HepG2 (cell line): ENCODE data around the gene ASB7. TPM values are rescaled to one million over a fixed set of nuclear protein-coding genes. Genes with fewer than 3 reads are reported as not detected.

Experiments
- ATRX ChIP-seq: sonication (generic); formaldehyde crosslinking; IDR thresholded peaks from 2 replicates; pipeline ENCODE4 v1.4.0; 2020; ENCODE audit warnings: missing genetic modification reagents, borderline replicate concordance
- CREM ChIP-seq, 2 experiments: sonication (generic) in 1 of 2; formaldehyde crosslinking in 1 of 2; IDR thresholded peaks; 2 replicates each; pipeline versions ENCODE4 v1.4.0 to v1.6.1; 2016 to 2020; ENCODE audit warnings: antibody characterized with exemption in 1 of 2, mild to moderate bottlenecking in 1 of 2, missing genetic modification reagents in 1 of 2
- FOXP1 ChIP-seq, 2 experiments: fragments of 450-650 bp in 1 of 2; IDR thresholded peaks; 2 replicates each; pipeline ENCODE4 v1.6.1; 2017 to 2018; ENCODE audit warnings: antibody characterized with exemption in 1 of 2
- GABPA ChIP-seq, 2 experiments: IDR thresholded peaks; 2 replicates each; pipeline ENCODE4 v1.6.1; 2011 to 2016; ENCODE audit warnings: low read depth in 2 of 2, low read length in 1 of 2, missing biosample characterization in 1 of 2, missing genetic modification characterization in 1 of 2
- HCFC1 ChIP-seq: fragments of 150-350 bp; IDR thresholded peaks from 2 replicates; pipeline ENCODE4 v1.6.1; 2014; ENCODE audit warnings: low read depth, low read length
- KDM4B ChIP-seq: sonication (generic); formaldehyde crosslinking; IDR thresholded peaks from 2 replicates; pipeline ENCODE4 v1.4.0; 2020; ENCODE audit warnings: missing genetic modification reagents
- KMT2A ChIP-seq: sonication (generic); formaldehyde crosslinking; IDR thresholded peaks from 2 replicates; pipeline ENCODE4 v1.4.0; 2020; ENCODE audit warnings: missing genetic modification reagents
- NR2F6 ChIP-seq, 2 experiments: IDR thresholded peaks; 2 replicates each; pipeline ENCODE4 v1.6.1; 2016; ENCODE audit warnings: antibody characterized with exemption in 1 of 2, mild to moderate bottlenecking in 1 of 2
- SAP130 ChIP-seq: IDR thresholded peaks from 2 replicates; pipeline ENCODE4 v1.6.1; 2016; ENCODE audit warnings: low read depth
- SMAD3 ChIP-seq: sonication (generic); formaldehyde crosslinking; IDR thresholded peaks from 2 replicates; pipeline ENCODE4 v1.4.0; 2020; ENCODE audit warnings: missing genetic modification reagents
- STAT6 ChIP-seq: sonication (generic); formaldehyde crosslinking; IDR thresholded peaks from 2 replicates; pipeline ENCODE4 v1.4.0; 2020; ENCODE audit warnings: missing genetic modification reagents, mild to moderate bottlenecking, borderline replicate concordance
- YEATS4 ChIP-seq: sonication (generic); formaldehyde crosslinking; IDR thresholded peaks from 2 replicates; pipeline ENCODE4 v1.4.0; 2020; ENCODE audit warnings: missing genetic modification reagents, borderline replicate concordance
- ZNF496 ChIP-seq: sonication (generic); formaldehyde crosslinking; IDR thresholded peaks from 2 replicates; pipeline ENCODE4 v1.8.1; 2023; ENCODE audit warnings: mild to moderate bottlenecking, moderate library complexity, missing genetic modification reagents; ENCODE audit not compliant: insufficient replicate concordance
- ZNF691 ChIP-seq: sonication (generic); formaldehyde crosslinking; IDR thresholded peaks from 2 replicates; pipeline ENCODE4 v1.4.0; 2020; ENCODE audit warnings: missing genetic modification reagents, low read depth, mild to moderate bottlenecking, borderline replicate concordance
- polyA plus RNA-seq, 8 experiments: library from polyadenylated mRNA; depleted of rRNA in 3 of 8; stranded (reverse) in 7 of 8; unstranded in 1 of 8; fragments of >200 nt; fragmentation: Illumina TruSeq in 4 of 8; extraction: Trizol in 4 of 8; gene quantifications; 2 replicates each; pipeline versions ENCODE4 v1.2.1 to v1.2.3, GENCODE V29; 2011 to 2016; ENCODE audit warnings: low read depth in 4 of 8, missing spikeins in 1 of 8, mixed read lengths in 1 of 8; ENCODE audit not compliant: insufficient read depth in 1 of 8
- total RNA-seq, 5 experiments: library from RNA; depleted of rRNA; stranded (reverse); fragments of >200 nt; fragmentation: Illumina TruSeq; extraction: Trizol; gene quantifications; 2 replicates each; pipeline ENCODE4 v1.2.3, GENCODE V29; 2016; ENCODE audit warnings: low read depth in 1 of 5
- TF ChIP-seq, protein P1 (sequence below): sonication (generic); formaldehyde crosslinking; IDR thresholded peaks from 2 replicates; pipeline ENCODE4 v1.4.0; 2020; ENCODE audit warnings: mild to moderate bottlenecking, missing genetic modification reagents, borderline replicate concordance
- TF ChIP-seq, protein P2 (sequence below): sonication (generic); formaldehyde crosslinking; IDR thresholded peaks from 2 replicates; pipeline ENCODE4 v1.5.0; 2020; ENCODE audit warnings: missing genetic modification reagents
- TF ChIP-seq, protein P3 (sequence below): sonication (generic); formaldehyde crosslinking; IDR thresholded peaks from 2 replicates; pipeline ENCODE4 v1.4.0; 2020; ENCODE audit warnings: missing genetic modification reagents, borderline replicate concordance

Gene ASB7
- total and polyA plus RNA-seq, 2 of the 13 experiments (the other 11 are each of a cell fraction or from before 2014, with no cell fraction given): 7.7 to 12.1 TPM

DNA sequence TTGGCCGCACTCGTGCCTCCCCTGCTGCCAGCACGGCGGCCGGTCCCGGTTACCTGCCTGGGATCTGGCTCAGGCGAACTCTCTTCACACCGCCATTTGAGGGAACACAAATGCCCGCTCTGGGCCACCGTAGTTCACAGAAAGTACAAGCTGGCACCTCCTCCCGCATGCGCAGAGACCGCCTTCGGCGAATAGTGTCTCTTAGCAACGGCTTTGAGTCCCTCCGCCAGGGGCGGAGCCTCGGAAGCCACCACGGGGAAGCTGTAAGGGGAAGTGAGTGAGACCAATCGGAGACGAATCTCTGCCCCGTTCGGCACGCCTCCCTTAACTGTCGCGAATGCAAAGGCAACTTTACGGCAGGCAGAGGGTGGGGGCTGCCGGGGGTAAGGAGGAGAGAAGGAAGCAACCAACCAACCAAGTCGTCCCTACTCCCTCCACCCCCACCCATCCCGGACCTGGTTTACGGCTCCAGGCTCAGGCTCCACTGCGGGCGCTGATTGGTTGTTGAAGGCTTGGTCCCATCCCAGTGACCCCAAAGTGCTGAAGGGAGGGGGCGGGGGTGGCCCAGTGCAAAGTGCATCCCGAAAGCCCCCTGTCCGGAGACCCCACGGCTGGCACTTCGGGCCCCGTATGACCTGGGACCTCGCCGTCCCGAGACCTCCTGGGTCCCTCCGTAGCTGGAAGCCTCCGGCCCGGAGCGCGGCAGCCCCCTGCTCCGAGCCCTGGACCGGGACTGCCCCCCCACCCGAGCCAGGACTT is at the start of gene ASB7, which contains the start of gene LINS1 (continued):
- TF ChIP-seq NR2F6 (IDR thresholded peaks at IDR 0.05) (peak; percentile 45), NR2F6 (CRISPR knock-in tag; IDR thresholded peaks at IDR 0.05) (peak; percentile 67), ZNF691 (CRISPR knock-in tag) (0 out of 2 replicates have a peak, but pooled peaks have one; percentile 12), SAP130 (CRISPR knock-in tag) (peak; percentile 90), KDM4B (no peak), ZNF496 (CRISPR knock-in tag) (no peak), HCFC1 (peak; percentile 53; the same call in 1 of the 2 replicates), ATRX (no peak), KMT2A (CRISPR knock-in tag) (peak; percentile 79; the same call in 1 of the 2 replicates), CREM (IDR thresholded peaks at IDR 0.05) (peak; percentile 78), CREM (CRISPR knock-in tag; IDR thresholded peaks at IDR 0.05) (no peak), FOXP1 (IDR thresholded peaks at IDR 0.05) (no peak), FOXP1 (CRISPR knock-in tag; IDR thresholded peaks at IDR 0.05) (no peak), SMAD3 (CRISPR knock-in tag) (0 out of 2 replicates have a peak, but pooled peaks have one; percentile 25), YEATS4 (peak; percentile 68), STAT6 (CRISPR knock-in tag) (no peak), GABPA (IDR thresholded peaks at IDR 0.05; ENCODE audit: low read depth, low read length) (peak; percentile 2; the same call in 1 of the 2 replicates), GABPA (CRISPR knock-in tag; IDR thresholded peaks at IDR 0.05; ENCODE audit: low read depth) (peak; percentile 75)
- TF ChIP-seq, protein P1, sequence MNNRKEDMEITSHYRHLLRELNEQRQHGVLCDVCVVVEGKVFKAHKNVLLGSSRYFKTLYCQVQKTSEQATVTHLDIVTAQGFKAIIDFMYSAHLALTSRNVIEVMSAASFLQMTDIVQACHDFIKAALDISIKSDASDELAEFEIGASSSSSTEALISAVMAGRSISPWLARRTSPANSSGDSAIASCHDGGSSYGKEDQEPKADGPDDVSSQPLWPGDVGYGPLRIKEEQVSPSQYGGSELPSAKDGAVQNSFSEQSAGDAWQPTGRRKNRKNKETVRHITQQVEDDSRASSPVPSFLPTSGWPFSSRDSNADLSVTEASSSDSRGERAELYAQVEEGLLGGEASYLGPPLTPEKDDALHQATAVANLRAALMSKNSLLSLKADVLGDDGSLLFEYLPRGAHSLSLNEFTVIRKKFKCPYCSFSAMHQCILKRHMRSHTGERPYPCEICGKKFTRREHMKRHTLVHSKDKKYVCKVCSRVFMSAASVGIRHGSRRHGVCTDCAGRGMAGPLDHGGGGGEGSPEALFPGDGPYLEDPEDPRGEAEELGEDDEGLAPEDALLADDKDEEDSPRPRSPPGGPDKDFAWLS: no peak
- TF ChIP-seq, protein P2, sequence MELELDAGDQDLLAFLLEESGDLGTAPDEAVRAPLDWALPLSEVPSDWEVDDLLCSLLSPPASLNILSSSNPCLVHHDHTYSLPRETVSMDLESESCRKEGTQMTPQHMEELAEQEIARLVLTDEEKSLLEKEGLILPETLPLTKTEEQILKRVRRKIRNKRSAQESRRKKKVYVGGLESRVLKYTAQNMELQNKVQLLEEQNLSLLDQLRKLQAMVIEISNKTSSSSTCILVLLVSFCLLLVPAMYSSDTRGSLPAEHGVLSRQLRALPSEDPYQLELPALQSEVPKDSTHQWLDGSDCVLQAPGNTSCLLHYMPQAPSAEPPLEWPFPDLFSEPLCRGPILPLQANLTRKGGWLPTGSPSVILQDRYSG (CRISPR knock-in tag): no peak
- TF ChIP-seq, protein P3, sequence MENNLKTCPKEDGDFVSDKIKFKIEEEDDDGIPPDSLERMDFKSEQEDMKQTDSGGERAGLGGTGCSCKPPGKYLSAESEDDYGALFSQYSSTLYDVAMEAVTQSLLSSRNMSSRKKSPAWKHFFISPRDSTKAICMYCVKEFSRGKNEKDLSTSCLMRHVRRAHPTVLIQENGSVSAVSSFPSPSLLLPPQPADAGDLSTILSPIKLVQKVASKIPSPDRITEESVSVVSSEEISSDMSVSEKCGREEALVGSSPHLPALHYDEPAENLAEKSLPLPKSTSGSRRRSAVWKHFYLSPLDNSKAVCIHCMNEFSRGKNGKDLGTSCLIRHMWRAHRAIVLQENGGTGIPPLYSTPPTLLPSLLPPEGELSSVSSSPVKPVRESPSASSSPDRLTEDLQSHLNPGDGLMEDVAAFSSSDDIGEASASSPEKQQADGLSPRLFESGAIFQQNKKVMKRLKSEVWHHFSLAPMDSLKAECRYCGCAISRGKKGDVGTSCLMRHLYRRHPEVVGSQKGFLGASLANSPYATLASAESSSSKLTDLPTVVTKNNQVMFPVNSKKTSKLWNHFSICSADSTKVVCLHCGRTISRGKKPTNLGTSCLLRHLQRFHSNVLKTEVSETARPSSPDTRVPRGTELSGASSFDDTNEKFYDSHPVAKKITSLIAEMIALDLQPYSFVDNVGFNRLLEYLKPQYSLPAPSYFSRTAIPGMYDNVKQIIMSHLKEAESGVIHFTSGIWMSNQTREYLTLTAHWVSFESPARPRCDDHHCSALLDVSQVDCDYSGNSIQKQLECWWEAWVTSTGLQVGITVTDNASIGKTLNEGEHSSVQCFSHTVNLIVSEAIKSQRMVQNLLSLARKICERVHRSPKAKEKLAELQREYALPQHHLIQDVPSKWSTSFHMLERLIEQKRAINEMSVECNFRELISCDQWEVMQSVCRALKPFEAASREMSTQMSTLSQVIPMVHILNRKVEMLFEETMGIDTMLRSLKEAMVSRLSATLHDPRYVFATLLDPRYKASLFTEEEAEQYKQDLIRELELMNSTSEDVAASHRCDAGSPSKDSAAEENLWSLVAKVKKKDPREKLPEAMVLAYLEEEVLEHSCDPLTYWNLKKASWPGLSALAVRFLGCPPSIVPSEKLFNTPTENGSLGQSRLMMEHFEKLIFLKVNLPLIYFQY (CRISPR knock-in tag): 0 out of 2 replicates have a peak, but pooled peaks have one; percentile 33
